Non-pigmented ciliary epithelial cell (primary cell): Measurements from ENCODE around the gene CETN2.
"Not testable (repeated sequence)": the region's sequence is repeated elsewhere in the genome, so short reads cannot be mapped to it uniquely, and the experiment has no call there.

Source experiments
- DNase-seq: peaks from one replicate; pipeline ENCODE4 v3.0.0-alpha.2; 2010; ENCODE audit warnings: low read depth

The CETN2 gene

GRCh38 chrX:152832520-152832919 is 2.0 kb upstream of the CETN2 start:
- no peak for DNase-seq

GRCh38 chrX:152831391-152831790 is 834 bp upstream of the CETN2 start:
- no peak for DNase-seq

DNA sequence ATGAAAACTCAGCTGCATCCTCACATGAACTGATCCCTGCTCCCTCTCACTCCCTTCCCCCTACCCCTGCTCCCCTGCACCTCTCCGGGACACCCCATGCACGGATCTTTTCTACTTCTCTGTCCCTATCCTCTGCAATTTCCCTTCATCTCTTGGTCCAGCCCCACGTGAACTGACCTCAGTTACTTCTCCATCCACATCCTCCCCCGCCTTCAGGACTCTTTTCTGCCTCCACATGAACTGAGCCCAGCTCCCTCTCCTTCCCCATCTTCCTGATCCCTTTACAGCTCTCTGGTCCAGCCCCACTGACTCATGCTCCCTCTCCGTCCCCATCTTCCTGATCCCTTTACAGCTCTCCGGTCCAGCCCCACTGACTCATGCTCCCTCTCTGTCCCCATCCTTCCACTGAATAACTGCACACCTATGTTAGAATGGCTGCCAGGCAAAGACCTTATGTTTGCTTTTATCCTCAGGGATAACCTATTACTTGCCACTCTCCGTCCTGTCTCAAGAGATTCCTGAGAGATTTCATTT is 5.6 kb downstream of the CETN2 start:
- DNase-seq: no peak

DNA sequence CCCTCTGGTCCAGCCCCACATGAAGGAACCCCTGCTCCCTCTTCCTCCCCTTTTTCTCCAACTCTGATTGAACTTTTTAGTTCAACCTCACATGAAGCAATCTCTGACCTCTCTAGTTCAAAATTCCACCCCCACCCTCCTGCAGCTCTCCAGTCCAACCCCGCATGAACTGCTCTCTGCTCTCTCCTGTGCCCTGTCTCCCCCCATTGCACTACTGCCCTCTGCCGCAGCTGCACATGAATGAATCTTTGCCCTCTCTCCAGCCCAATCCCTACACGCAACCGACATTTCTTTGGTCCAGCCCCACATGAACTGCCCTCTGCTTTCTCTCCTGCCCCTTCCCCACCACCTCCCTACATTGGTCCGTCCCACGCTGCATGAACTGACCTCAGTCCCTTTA is 6.9 kb downstream of the CETN2 start:
- no peak for DNase-seq

DNA sequence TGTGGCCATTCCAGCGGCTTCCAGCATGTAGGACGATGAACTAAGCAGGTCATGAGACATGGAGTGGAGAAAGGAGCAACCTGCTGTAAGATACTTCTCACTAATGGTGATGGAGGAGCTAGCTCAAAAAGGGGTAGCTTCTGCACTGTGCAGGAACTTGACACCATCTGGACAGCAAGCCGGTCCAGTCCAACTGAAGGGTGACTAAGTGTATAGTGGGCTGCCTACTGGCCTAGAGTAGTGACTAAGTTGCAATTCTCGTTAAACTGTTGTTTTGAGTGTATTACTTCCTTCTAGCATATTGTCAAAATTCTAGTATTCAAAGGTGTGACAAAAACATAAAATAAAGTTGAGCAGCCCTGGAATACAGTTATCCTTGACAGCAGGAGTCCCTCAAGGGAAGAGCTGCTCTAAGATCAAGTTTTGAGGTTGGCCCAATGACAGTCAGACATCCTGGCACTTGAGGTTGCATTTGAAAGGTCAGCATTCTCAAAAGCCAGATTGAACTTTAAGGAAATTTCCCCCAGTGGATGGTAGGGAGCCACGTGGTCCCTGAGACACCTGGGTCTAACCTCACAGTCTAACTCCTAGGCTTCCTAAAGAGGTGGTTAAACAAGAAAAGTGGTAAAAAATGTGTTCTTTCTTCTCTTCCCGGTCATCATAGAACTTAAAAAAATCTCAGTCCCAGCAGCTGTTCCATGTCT is 8.0 kb downstream of the CETN2 start:
- no peak for DNase-seq

GRCh38 chrX:152821145-152821765 is 9.3 kb downstream of the CETN2 start:
- no peak for DNase-seq

- no peak for DNase-seq
Observed at GRCh38 chrX:152819732-152820131, 10.8 kb downstream of the CETN2 start.

GRCh38 chrX:152819266-152819665 is 11.3 kb downstream of the CETN2 start:
- DNase-seq: no peak

DNA sequence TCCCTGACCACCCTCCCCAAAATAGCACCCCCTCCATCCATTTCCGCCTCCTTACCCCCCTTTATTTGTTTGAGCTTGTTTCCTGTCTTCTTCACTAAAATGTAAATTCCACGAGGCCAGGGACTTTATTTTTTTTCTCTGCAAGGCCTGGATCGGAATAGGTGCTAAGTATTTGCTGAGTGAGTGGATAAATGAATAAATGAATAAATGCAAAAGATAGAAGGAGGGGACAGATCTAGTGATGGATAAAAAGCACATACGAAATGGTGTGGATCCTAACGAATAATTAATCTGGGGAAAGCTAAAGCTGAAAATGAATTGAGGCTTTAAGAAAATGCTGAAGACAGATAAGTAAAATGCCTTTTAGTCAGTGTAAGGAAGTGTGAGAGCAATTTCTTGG is 12.2 kb downstream of the CETN2 start:
- no peak for DNase-seq

DNA sequence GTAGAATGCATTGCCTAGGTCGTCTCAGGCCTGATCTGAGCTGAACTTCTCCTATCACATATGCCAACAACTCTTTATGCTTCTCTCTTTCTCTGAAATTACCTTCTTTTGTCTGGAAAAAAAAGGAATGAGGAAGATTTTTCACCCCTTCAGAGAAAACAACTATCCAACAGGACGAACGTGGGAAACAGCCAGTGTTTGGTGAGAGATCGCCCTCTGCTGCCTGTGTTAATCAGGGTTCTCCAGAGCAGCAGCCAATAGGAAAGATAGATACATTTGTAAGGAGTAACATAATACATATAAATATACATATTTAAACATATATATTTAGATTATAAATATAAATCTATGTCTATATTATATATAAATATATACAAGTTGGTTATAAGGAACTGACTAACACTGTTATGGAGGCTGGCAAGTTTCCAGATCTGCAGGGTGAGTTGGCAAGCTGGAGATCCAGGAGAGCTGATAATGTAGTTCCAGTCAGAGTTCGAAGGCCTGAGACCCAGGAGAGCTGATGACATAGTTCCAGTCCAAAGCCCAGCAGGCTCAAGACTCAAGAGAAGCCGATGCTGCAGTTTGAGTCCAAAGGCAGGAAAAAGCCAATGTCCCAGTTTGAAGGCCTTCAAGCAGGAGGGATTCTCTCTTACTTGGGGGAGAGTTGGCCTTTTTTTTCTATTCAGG is 13.3 kb downstream of the CETN2 start:
- DNase-seq: no peak

GRCh38 chrX:152814048-152814447 is 16.5 kb downstream of the CETN2 start:
- DNase-seq: no peak

- DNase-seq: no peak
Observed at GRCh38 chrX:152813206-152813605, 17.4 kb downstream of the CETN2 start.

DNA sequence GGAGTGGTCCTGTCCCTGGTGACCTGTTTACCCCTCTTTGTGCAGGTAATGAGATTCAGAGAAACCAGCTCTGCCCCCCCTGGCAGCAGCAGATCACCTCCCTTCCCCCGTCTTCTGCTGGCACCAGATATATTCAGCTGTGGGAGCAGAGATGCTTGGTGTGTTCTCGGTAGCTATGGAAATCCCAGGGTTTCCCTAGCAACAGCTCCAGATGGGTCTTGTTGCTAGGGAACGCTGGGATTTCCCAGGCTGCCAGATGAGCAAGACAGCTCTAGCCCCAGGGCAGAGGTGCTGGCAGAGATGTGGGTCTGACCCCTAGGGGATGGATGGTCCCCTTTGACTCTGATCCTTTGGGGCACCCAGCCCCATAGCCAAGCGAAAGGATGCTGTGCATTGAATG is 20.2 kb downstream of the CETN2 start:
- no peak for DNase-seq

DNA sequence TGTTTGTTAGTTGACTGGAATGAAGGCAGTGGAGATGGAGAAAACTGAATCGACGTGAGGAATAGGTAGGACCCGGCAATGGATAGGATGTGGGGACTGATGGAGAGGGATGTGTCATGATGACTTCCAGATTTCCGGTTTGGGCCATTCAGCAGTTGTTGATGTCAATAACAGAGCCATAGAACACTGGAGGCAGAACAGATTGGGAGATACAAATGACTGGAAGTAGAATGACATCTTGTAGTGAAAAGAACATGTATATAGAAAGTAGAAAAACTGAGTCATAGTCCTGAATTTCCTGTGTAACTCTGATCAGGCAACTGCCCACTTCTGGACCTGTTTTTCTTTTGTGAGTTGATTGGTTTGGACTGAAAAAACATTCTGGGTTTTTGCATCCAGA is 24.5 kb downstream of the CETN2 start:
- DNase-seq: no peak

DNA sequence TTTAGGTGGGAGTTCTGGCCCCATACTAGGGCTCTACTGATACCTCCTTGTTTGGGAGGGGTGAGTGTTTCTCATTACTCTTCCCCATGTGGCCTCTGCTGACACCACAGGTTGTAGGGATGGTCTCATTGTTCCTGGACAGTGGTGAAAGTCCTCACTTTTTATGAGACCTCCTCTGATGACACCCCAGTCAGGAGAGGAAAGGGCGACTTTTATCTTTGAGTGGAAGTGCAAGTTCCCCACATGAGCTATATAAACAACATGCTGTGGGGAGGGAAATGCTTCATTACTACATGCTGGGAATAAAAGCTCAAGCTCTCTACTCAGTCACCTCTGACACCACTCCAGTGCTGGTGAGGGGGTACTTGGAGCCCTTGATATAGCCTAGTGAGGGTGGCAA is 31.6 kb downstream of the CETN2 start:
- DNase-seq: no peak

- not testable (repeated sequence) for DNase-seq
Observed at GRCh38 chrX:152787062-152787461, 43.5 kb downstream of the CETN2 start.
